Stimulated activated CD8-positive, alpha-beta memory T cell treated with anti-CD3 and anti-CD28 coated beads, Interleukin-15, amount 100 ng/mL, for 4 hours (primary cell): ENCODE measurements around the gene ROS1.
"Not testable (repeated sequence)": the region's sequence is repeated elsewhere in the genome, so short reads cannot be mapped to it uniquely, and the experiment has no call there.

ENCODE experiments used
- DNase-seq, 2 donors: peaks; one replicate each; pipeline ENCODE4 v3.0.0-alpha.2; 2020; ENCODE audit warnings: low read depth in 2 of 2

The ROS1 gene

GRCh38 chr6:117267054-117267347, 158.7 kb downstream of the ROS1 start:
- no peak for DNase-seq

- no peak for DNase-seq
Observed at GRCh38 chr6:117266257-117267053, 159.3 kb downstream of the ROS1 start.

DNA sequence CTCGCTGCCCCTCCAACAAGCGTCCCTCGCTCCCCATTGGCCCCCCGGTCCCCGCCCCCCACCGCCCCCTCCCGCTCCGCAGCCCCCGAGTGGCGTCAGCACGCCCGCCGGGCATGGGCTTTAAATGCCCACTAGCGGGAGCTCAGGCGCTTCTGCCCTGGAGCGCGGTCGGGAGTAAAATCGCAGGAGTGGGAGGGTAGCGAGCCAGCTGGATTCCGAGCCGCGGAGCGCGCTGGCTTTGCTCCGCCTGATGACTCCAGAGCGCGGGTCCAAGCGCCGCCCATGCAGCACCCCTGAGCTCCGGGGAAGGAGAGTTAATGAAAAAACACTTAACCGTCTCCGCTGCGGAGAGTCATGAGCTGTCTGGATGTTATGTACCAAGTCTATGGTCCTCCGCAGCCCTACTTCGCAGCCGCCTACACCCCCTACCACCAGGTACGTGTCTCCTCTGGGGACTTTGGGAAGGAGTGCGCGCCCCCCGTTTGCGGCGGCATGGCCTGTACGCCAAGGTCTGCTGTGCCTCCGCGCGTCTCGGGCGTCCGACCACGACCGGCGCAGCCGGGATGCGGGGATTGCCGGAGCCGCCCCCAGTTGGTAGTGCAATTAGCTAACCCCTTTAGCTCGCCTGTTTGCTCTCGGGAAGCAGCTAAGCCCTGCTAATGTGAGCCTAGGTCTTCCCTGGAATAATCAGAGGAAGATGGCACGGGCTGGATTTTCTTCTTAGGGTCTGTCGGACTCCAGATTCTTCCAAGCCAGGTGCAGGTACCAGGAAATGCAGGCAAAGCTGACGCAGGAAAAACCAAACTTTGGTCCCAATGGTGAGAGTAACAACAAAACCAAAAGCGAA, 160.1 kb downstream of the ROS1 start, which contains the start of gene VGLL2:
VGLL2 (plus strand) TSS at position 149 of the 847 bp plus-strand sequence; CDS start at position 355, 206 bp downstream.
- no peak for DNase-seq

DNA sequence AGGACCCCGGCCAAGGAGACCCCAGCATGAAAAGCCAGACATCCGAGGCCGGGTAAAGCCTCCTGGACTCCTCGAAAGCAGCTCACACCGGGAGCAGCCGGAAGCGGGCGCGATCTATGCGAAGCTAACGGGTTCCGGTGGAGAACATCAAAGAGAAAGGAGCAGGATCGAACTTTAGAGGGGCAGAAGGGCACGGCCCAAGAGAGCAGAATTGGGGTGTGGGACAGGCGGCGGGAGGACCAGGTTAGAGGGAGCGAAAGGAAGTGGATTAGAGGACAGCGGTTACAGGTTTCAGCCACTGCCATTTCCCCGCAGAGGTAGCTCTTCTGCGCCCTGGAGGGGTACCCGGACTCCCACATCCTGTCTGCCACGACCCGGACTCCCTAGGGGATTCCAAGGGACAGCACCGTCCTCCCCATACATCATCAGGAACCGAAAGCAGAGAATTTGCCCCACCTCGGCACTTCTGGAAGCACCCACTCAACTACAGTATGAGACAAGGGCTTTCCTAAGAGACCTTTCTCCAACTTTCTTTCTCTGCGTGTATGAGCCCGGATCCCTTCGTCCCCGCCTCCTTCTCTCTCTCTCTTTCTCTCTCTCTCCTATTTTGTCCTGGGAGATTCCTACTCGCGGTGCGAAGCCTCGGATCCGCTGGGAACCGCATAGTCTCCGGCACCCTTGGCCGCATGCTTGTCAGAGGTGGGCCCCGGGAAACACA, 160.9 kb downstream of the ROS1 start:
- no peak for DNase-seq

- DNase-seq: no peak
Observed at GRCh38 chr6:117264369-117264691, 161.4 kb downstream of the ROS1 start.

GRCh38 chr6:117263353-117263927, 162.3 kb downstream of the ROS1 start:
- DNase-seq: no peak

- DNase-seq: no peak
Observed at GRCh38 chr6:117262799-117263198, 162.9 kb downstream of the ROS1 start.

DNA sequence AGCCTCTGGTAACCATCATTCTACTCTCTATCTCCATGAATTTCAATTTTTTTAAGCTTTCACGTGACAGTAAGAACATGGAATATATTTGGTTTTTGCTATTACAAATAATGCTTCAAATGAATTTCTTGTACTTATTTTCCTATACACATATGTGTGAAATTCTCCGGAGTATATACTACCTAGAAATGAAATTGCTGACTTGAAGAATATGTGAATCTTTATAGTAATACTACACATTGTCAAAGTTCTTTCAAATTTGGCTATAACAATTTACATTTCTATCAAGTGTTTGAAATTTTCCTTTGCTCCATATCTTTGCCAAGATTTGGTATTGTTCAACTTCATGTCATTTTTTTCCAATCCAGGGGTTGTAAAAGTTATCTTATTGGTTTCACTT, 172.0 kb downstream of the ROS1 start:
- DNase-seq: no peak

DNA sequence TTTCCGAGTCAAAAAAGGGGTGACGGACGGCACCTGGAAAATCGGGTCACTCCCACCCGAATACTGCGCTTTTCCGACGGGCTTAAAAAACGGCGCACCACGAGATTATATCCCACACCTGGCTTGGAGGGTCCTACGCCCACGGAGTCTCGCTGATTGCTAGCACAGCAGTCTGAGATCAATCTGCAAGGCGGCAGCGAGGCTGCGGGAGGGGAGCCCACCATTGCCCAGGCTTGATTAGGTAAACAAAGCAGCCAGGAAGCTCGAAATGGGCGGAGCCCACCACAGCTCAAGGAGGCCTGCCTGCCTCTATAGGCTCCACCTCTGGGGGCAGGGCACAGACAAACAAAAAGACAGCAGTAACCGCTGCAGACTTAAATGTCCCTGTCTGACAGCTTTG, 180.8 kb downstream of the ROS1 start:
- DNase-seq: not testable (repeated sequence)

DNA sequence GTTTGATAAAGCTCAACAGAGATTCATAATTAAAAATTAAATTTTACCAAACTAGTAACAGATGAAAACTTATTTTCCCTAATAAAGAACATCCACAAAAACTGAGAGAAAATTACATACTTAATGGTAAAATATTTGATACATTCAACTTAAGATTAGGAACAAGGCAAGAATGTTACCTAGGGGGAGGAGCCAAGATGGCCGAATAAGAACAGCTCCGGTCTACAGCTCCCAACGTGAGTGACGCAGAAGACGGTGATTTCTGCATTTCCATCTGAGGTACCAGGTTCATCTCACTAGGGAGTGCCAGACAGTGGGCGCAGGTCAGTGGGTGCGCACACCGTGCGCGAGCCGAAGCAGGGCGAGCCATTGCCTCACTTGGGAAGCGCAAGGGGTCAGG, 181.2 kb downstream of the ROS1 start:
- not testable (repeated sequence) for DNase-seq
